Measurements from ENCODE around the gene CNTN6.

GRCh38 chr3:1092771-1093170 lies at the start of gene CNTN6:
- TF ChIP-seq CTCF (IDR thresholded peaks at IDR 0.05) (no peak), EP300 (IDR thresholded peaks at IDR 0.05) (no peak)
